Left ventricle myocardium inferior (tissue), 1 donor: Measurements from ENCODE around the gene GRK7. TPM values are rescaled to one million over a fixed set of nuclear protein-coding genes. Genes with fewer than 3 reads are reported as not detected.
"Not testable (repeated sequence)": the region's sequence is repeated elsewhere in the genome, so short reads cannot be mapped to it uniquely, and the experiment has no call there.

Experiments
- DNase-seq: peaks from one replicate; pipeline ENCODE4 v3.0.0-alpha.2; 2020
- H3K27ac ChIP-seq: fragments of 200-600 bp; replicated peaks from 2 replicates; pipeline ENCODE4 v1.8.0; 2021
- H3K27me3 ChIP-seq: fragments of 200-600 bp; 2 replicates; pipeline ENCODE4 v1.8.0; 2021; ENCODE audit warnings: low read depth
- H3K36me3 ChIP-seq: fragments of 200-600 bp; 2 replicates; pipeline ENCODE4 v1.8.0; 2021
- H3K4me1 ChIP-seq: fragments of 200-600 bp; 2 replicates; pipeline ENCODE4 v1.8.0; 2021
- H3K4me3 ChIP-seq: fragments of 200-600 bp; 2 replicates; pipeline ENCODE4 v1.8.0; 2021; ENCODE audit warnings: mild to moderate bottlenecking, moderate library complexity
- H3K9me3 ChIP-seq: fragments of 200-600 bp; replicated peaks from 2 replicates; pipeline ENCODE4 v1.8.0; 2021
- CTCF ChIP-seq: fragments of 200-600 bp; IDR thresholded peaks from 2 replicates; pipeline ENCODE4 v1.8.0; 2021; ENCODE audit warnings: antibody characterized with exemption, mild to moderate bottlenecking, borderline replicate concordance
- intact Hi-C: fragments of 100-400 bp; cut with micrococcal nuclease; formaldehyde crosslinking; loops from one replicate; pipeline ENCODE4 v1.11.0; 2022
- total RNA-seq: library from RNA; stranded (reverse); fragmentation: NEBNext Ultra II Directional; extraction: Animal tissue kit (Norgen Biotek cat#: 25700); gene quantifications from one replicate; pipeline ENCODE4 v1.2.1, GENCODE V29; 2021
- donor health status: DM: no; HTN: yes; CAD: no; lungs with severe emphysema.

The GRK7 gene
- total RNA-seq, 1 donor from 2014 or later = not detected

- H3K4me3 ChIP-seq = no peak overlapping the region
- intact Hi-C loops = no loop called here
Measured at GRCh38 chr3:141753399-141753798, 9.8 kb upstream of the GRK7 start.

GRCh38 chr3:141754032-141754431 is 9.2 kb upstream of the GRK7 start:
- Histone ChIP-seq H3K9me3 (no peaks in the 10 kb centered on the region), H3K4me1 (no peaks in the 10 kb centered on the region), H3K4me3 (no peak overlapping the region), H3K27me3 (no peaks in the 10 kb centered on the region), H3K36me3 (peaks cover 19% of the 10 kb centered on the region), H3K27ac (no peak overlapping the region)
- DNase-seq = no peak
- intact Hi-C loops = no loop called here
- no peak for TF ChIP-seq CTCF

More at GRCh38 chr3:141753399-141753798, 9.8 kb upstream of the GRK7 start:
- H3K9me3 ChIP-seq = no peaks in the 10 kb centered on the region
- H3K4me1 ChIP-seq = no peaks in the 10 kb centered on the region
- no peak for DNase-seq
- H3K36me3 ChIP-seq = peaks cover 26% of the 10 kb centered on the region
- H3K27ac ChIP-seq = no peak overlapping the region
- TF ChIP-seq CTCF = no peak
- no peaks in the 10 kb centered on the region for H3K27me3 ChIP-seq

- H3K9me3 ChIP-seq, H3K27me3 ChIP-seq, H3K36me3 ChIP-seq, H3K27ac ChIP-seq, H3K4me1 ChIP-seq, H3K4me3 ChIP-seq, intact Hi-C loops, DNase-seq: not testable (repeated sequence)
Measured at GRCh38 chr3:141762552-141762951, 656 bp upstream of the GRK7 start.

- TF ChIP-seq CTCF = no peak
- intact Hi-C loops = no loop called here
- H3K4me1 ChIP-seq = no peaks in the 10 kb centered on the region
- no peaks in the 10 kb centered on the region for H3K36me3 ChIP-seq
- H3K9me3 ChIP-seq = no peaks in the 10 kb centered on the region
- H3K27me3 ChIP-seq = no peaks in the 10 kb centered on the region
- no peak overlapping the region for H3K27ac ChIP-seq
- DNase-seq = no peak
- H3K4me3 ChIP-seq = no peak overlapping the region
Measured at GRCh38 chr3:141764045-141764444, 837 bp downstream of the GRK7 start.

GRCh38 chr3:141764465-141764864 is 1.3 kb downstream of the GRK7 start:
- TF ChIP-seq CTCF = no peak

GRCh38 chr3:141764986-141765385 is 1.8 kb downstream of the GRK7 start:
- Histone ChIP-seq H3K27ac (no peak overlapping the region), H3K4me1 (no peaks in the 10 kb centered on the region), H3K9me3 (no peaks in the 10 kb centered on the region), H3K27me3 (no peaks in the 10 kb centered on the region), H3K36me3 (no peaks in the 10 kb centered on the region), H3K4me3 (no peak overlapping the region)
- DNase-seq = no peak
- no peak for TF ChIP-seq CTCF
- intact Hi-C loops = no loop called here

More at GRCh38 chr3:141764465-141764864, 1.3 kb downstream of the GRK7 start:
- Histone ChIP-seq H3K27ac (no peak overlapping the region), H3K4me3 (no peak overlapping the region), H3K4me1 (no peaks in the 10 kb centered on the region), H3K36me3 (no peaks in the 10 kb centered on the region), H3K9me3 (no peaks in the 10 kb centered on the region), H3K27me3 (no peaks in the 10 kb centered on the region)
- DNase-seq = no peak
- intact Hi-C loops = no loop called here
